Ishikawa (cell line): ENCODE data around the gene BCAT1.

Experiments
- EGR1 ChIP-seq: IDR thresholded peaks from 2 replicates; pipeline ENCODE4 v1.6.1; 2012
- RAD21 ChIP-seq: IDR thresholded peaks from 2 replicates; pipeline ENCODE4 v1.6.1; 2012; ENCODE audit warnings: low read depth
- TAF1 ChIP-seq: IDR thresholded peaks from 2 replicates; pipeline ENCODE4 v1.6.1; 2012; ENCODE audit warnings: low read depth, mild to moderate bottlenecking
- TEAD4 ChIP-seq: IDR thresholded peaks from 2 replicates; pipeline ENCODE4 v1.6.1; 2012
- TF ChIP-seq, protein P1 (sequence below): IDR thresholded peaks from 2 replicates; pipeline ENCODE4 v1.6.1; 2012
- TF ChIP-seq, protein P2 (sequence below): IDR thresholded peaks from 2 replicates; pipeline ENCODE4 v1.6.1; 2012

- TF ChIP-seq EGR1 (no peak), TAF1 (no peak), TEAD4 (no peak), RAD21 (no peak)
- TF ChIP-seq, protein P1, sequence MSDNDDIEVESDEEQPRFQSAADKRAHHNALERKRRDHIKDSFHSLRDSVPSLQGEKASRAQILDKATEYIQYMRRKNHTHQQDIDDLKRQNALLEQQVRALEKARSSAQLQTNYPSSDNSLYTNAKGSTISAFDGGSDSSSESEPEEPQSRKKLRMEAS = no peak
- TF ChIP-seq, protein P2, sequence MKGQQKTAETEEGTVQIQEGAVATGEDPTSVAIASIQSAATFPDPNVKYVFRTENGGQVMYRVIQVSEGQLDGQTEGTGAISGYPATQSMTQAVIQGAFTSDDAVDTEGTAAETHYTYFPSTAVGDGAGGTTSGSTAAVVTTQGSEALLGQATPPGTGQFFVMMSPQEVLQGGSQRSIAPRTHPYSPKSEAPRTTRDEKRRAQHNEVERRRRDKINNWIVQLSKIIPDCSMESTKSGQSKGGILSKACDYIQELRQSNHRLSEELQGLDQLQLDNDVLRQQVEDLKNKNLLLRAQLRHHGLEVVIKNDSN = no peak
These were observed 10.6 kb downstream of the BCAT1 start for GRCh38 chr12:24938341-24938740.
